GM23338 (cell line): ENCODE results near the gene HHEX. TPM values are rescaled to one million over a fixed set of nuclear protein-coding genes. Genes with fewer than 3 reads are reported as not detected.

Source experiments
- CREB1 ChIP-seq: fragments of 250-450 bp; sonication (Bioruptor Pico); IDR thresholded peaks from 2 replicates; pipeline ENCODE4 v1.5.0; 2020; ENCODE audit warnings: low read depth, mild to moderate bottlenecking, moderate library complexity
- EZH2 ChIP-seq: fragments of 200-600 bp; sonication (generic); IDR thresholded peaks from one replicate; pipeline ENCODE4 v1.8.0; 2017; ENCODE audit warnings: antibody characterized with exemption, mild to moderate bottlenecking, low read depth; ENCODE audit not compliant: unreplicated experiment
- EZH2phosphoT487 ChIP-seq: fragments of 200-600 bp; sonication (generic); IDR thresholded peaks from one replicate; pipeline ENCODE4 v1.8.1; 2018; ENCODE audit warnings: antibody characterized with exemption; ENCODE audit not compliant: unreplicated experiment
- NANOG ChIP-seq: IDR thresholded peaks from 2 replicates; pipeline ENCODE4 v1.6.1; 2016; ENCODE audit warnings: antibody characterized with exemption, borderline replicate concordance
- REST ChIP-seq: IDR thresholded peaks from one replicate; pipeline ENCODE4 v1.6.1; 2018; ENCODE audit warnings: antibody characterized with exemption; ENCODE audit not compliant: unreplicated experiment
- ZNF114 ChIP-seq: fragments of 250-450 bp; sonication (Bioruptor Pico); IDR thresholded peaks from 2 replicates; pipeline ENCODE4 v1.5.0; 2020; ENCODE audit warnings: mild to moderate bottlenecking, moderate library complexity
- ZNF331 ChIP-seq: fragments of 250-450 bp; sonication (Bioruptor Pico); IDR thresholded peaks from 2 replicates; pipeline ENCODE4 v1.5.0; 2020; ENCODE audit warnings: low read depth, mild to moderate bottlenecking, moderate library complexity
- polyA plus RNA-seq: library from polyadenylated mRNA; unstranded; fragments of >200 nt; fragmentation: Nextera tagmentation; extraction: Ambion mirVana; gene quantifications from 2 replicates; pipeline ENCODE4 v1.2.1, GENCODE V29; 2016
- total RNA-seq: library from RNA; depleted of rRNA; stranded (reverse); fragments of >200 nt; shearing (Covaris generic); gene quantifications from 2 replicates; pipeline ENCODE4 v1.2.3, GENCODE V29; 2014
- TF ChIP-seq, protein P1 (sequence below): fragments of 250-450 bp; sonication (Bioruptor Pico); IDR thresholded peaks from 2 replicates; pipeline ENCODE4 v1.5.0; 2020; ENCODE audit warnings: mild to moderate bottlenecking, moderate library complexity

HHEX gene
- total and polyA plus RNA-seq, 2 experiments from 2014 or later, result 0.59 to 2.0 TPM

GRCh38 chr10:92727550-92727949, 37.8 kb downstream of the HHEX start (continued):
- TF ChIP-seq, protein P1, sequence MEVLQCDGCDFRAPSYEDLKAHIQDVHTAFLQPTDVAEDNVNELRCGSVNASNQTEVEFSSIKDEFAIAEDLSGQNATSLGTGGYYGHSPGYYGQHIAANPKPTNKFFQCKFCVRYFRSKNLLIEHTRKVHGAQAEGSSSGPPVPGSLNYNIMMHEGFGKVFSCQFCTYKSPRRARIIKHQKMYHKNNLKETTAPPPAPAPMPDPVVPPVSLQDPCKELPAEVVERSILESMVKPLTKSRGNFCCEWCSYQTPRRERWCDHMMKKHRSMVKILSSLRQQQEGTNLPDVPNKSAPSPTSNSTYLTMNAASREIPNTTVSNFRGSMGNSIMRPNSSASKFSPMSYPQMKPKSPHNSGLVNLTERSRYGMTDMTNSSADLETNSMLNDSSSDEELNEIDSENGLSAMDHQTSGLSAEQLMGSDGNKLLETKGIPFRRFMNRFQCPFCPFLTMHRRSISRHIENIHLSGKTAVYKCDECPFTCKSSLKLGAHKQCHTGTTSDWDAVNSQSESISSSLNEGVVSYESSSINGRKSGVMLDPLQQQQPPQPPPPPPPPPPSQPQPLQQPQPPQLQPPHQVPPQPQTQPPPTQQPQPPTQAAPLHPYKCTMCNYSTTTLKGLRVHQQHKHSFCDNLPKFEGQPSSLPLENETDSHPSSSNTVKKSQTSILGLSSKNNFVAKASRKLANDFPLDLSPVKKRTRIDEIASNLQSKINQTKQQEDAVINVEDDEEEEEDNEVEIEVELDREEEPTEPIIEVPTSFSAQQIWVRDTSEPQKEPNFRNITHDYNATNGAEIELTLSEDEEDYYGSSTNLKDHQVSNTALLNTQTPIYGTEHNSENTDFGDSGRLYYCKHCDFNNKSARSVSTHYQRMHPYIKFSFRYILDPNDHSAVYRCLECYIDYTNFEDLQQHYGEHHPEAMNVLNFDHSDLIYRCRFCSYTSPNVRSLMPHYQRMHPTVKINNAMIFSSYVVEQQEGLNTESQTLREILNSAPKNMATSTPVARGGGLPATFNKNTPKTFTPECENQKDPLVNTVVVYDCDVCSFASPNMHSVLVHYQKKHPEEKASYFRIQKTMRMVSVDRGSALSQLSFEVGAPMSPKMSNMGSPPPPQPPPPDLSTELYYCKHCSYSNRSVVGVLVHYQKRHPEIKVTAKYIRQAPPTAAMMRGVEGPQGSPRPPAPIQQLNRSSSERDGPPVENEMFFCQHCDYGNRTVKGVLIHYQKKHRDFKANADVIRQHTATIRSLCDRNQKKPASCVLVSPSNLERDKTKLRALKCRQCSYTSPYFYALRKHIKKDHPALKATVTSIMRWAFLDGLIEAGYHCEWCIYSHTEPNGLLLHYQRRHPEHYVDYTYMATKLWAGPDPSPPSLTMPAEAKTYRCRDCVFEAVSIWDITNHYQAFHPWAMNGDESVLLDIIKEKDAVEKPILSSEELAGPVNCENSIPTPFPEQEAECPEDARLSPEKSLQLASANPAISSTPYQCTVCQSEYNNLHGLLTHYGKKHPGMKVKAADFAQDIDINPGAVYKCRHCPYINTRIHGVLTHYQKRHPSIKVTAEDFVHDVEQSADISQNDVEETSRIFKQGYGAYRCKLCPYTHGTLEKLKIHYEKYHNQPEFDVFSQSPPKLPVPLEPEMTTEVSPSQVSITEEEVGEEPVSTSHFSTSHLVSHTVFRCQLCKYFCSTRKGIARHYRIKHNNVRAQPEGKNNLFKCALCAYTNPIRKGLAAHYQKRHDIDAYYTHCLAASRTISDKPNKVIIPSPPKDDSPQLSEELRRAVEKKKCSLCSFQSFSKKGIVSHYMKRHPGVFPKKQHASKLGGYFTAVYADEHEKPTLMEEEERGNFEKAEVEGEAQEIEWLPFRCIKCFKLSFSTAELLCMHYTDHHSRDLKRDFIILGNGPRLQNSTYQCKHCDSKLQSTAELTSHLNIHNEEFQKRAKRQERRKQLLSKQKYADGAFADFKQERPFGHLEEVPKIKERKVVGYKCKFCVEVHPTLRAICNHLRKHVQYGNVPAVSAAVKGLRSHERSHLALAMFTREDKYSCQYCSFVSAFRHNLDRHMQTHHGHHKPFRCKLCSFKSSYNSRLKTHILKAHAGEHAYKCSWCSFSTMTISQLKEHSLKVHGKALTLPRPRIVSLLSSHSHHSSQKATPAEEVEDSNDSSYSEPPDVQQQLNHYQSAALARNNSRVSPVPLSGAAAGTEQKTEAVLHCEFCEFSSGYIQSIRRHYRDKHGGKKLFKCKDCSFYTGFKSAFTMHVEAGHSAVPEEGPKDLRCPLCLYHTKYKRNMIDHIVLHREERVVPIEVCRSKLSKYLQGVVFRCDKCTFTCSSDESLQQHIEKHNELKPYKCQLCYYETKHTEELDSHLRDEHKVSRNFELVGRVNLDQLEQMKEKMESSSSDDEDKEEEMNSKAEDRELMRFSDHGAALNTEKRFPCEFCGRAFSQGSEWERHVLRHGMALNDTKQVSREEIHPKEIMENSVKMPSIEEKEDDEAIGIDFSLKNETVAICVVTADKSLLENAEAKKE (CRISPR knock-in tag), result no peak
- no peak for TF ChIP-seq EZH2phosphoT487
- no peak for TF ChIP-seq ZNF331 (CRISPR knock-in tag)
- TF ChIP-seq ZNF114 (CRISPR knock-in tag), result no peak
- no peak for TF ChIP-seq CREB1 (CRISPR knock-in tag)
- TF ChIP-seq REST, result no peak
- TF ChIP-seq EZH2, result no peak
- no peak for TF ChIP-seq NANOG
